Stimulated activated effector memory CD8-positive, alpha-beta T cell treated with anti-CD3 and anti-CD28 coated beads, Interleukin-12 subunit alpha, Interleukin-12 subunit beta, amount 100 ng/mL, for 72 hours (primary cell): ENCODE measurements around the gene GOLGA5.
"Not testable (repeated sequence)": the region's sequence is repeated elsewhere in the genome, so short reads cannot be mapped to it uniquely, and the experiment has no call there.

Source experiments
- ATAC-seq: fragments of 150-1000 bp; cut with Tn5 transposase; 2 replicates; pipeline ENCODE4 v1.10.0; 2021
- DNase-seq, 2 donors: peaks; one replicate each; pipeline ENCODE4 v3.0.0; 2021 to 2022; ENCODE audit warnings: low spot score in 2 of 2
- H3K27ac Mint-ChIP-seq: one replicate; pipeline ENCODE4 v1.8.0; 2022; ENCODE audit warnings: mild to moderate bottlenecking, mixed read lengths
- H3K36me3 Mint-ChIP-seq: one replicate; pipeline ENCODE4 v1.8.0; 2022; ENCODE audit warnings: mild to moderate bottlenecking, mixed read lengths
- H3K4me1 Mint-ChIP-seq: one replicate; pipeline ENCODE4 v1.8.0; 2022; ENCODE audit warnings: mixed read lengths
- H3K4me3 Mint-ChIP-seq: one replicate; pipeline ENCODE4 v1.8.0; 2022; ENCODE audit warnings: mild to moderate bottlenecking, mixed read lengths
- H3K9me3 Mint-ChIP-seq: one replicate; pipeline ENCODE4 v1.8.0; 2022; ENCODE audit warnings: mixed read lengths

Gene GOLGA5, protein sequence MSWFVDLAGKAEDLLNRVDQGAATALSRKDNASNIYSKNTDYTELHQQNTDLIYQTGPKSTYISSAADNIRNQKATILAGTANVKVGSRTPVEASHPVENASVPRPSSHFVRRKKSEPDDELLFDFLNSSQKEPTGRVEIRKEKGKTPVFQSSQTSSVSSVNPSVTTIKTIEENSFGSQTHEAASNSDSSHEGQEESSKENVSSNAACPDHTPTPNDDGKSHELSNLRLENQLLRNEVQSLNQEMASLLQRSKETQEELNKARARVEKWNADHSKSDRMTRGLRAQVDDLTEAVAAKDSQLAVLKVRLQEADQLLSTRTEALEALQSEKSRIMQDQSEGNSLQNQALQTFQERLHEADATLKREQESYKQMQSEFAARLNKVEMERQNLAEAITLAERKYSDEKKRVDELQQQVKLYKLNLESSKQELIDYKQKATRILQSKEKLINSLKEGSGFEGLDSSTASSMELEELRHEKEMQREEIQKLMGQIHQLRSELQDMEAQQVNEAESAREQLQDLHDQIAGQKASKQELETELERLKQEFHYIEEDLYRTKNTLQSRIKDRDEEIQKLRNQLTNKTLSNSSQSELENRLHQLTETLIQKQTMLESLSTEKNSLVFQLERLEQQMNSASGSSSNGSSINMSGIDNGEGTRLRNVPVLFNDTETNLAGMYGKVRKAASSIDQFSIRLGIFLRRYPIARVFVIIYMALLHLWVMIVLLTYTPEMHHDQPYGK

DNA sequence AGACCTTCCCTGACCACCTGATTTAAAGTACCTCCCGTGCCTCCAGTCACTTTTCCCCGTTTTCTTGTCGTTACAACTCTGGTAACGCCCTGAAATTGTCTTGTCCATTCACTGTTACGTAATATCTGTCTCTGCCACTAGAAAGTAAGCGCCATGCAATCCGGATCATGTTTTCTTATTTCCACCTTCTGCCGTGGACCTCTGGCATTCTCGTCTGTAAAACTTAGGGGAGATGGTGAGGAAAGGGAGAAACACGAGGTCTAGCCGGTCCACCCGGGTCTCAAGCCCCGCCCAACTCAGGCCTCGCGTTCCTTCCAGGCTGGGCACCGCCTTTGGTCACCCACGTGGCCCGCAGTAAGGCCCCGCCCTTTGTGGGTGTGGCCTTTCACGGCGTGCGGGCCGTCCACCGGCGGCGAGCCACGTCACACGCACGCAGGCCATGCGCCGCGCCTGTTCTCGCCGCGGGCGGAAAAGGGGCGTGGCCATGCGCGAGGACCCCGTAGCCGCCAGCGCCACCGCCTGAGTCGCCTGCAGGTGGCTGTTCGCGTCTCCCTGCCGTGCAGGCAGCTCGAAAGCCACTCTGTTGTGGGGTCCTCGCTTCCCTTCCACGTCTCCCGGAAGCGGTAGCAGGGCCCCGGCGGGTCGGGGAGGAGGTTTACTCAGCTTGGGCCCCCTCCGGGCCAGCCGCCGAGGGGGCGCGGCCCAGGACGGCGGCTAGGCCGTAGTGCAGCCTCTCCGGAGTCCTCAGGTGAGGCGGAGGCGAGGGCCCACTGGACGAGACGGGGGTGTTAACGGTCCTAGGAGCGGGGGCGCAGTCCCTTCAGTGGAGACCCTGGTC is at the start of gene GOLGA5:
Gene GOLGA5 (plus strand): TSS at position 597 of the 838 bp plus-strand sequence. CDS start 3,133 bp downstream, outside the sequence.
- peak within 1 kb of the TSS; percentile 99 for H3K4me3 Mint-ChIP-seq
- peaks cover 32% of the 10 kb centered on the region for H3K36me3 Mint-ChIP-seq
- H3K27ac Mint-ChIP-seq, result peak within 1 kb of the TSS; percentile 99
- ATAC-seq (peak; percentile 97), DNase-seq (peak; percentile 99)
- peaks cover 18% of the 10 kb centered on the region for H3K9me3 Mint-ChIP-seq
- H3K4me1 Mint-ChIP-seq, result peaks cover 17% of the 10 kb centered on the region

DNA sequence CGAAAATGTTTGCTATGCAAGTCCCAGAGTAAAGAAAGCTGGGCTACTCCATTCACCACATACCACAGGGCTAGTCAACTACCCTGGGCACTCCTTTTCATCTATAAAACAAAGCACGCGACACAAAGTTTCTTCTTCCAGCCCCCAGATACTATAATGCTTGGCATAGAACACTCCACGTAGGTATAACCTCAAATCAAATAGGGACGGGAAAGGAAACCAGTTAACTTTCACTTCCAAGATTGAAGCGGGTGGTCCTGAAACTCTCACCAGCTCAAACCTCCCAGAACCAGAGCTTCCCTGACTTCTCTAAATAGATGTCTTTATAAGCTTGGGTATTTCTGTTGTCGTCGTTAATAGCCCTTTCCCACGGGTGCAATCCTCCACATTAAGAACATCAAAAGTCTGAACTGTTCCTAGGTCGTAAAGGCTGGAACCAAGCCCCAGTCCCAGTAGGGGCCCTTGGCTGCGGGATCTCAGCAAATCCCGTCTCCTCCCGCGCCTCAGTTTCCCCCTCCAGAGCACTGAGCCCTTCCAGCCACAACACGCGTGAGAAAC is 46.3 kb upstream of the GOLGA5 start:
- Mint-ChIP-seq H3K36me3 (no peaks in the 10 kb centered on the region), H3K4me1 (peaks cover 49% of the 10 kb centered on the region), H3K4me3 (peak overlapping the region; percentile 69), H3K27ac (no peak overlapping the region), H3K9me3 (no peaks in the 10 kb centered on the region)
- DNase-seq (no peak), ATAC-seq (peak; percentile 18)

DNA sequence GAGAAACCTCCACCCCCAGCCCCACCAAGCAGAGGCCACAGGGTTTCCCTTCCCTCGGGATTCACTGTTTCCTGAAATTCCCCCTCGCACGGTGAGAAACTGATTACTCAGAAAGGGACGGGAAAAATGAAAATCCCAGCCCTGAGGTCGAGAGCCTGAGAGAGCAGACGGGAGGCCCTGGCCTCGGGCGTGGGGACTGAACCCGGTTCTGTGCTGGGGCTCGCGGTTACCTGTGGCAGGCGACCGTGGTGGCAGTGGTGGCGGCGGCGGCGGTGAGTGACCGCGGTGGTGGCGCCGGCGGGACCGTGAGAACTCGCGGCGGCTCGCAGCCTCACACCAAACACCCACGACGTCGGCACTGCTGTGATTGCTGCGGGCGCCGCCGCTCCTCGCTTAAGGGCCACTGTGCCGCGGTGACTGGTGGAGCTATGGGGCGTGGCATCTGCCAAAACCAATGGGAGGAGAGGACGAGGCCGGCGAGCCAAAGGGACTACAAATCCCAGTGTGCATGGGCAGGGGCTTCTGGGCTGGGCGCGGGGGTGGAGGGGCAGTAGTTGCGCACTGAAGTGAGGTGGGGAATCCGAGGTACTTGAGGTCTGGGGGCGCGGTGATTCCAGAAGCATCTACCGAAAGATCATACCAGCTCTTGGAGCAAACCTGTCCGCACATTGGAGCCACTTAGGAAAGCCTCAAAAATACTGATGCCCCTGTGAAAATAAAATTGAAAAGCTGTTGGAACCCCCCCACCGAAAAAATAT is 45.7 kb upstream of the GOLGA5 start, which contains the start of gene LGMN:
Gene LGMN (minus strand): TSS at position 369 of the 758 bp plus-strand sequence. CDS start 15,841 bp downstream, outside the sequence.
- Mint-ChIP-seq H3K27ac (no peak within 1 kb of the TSS), H3K4me1 (peaks cover 49% of the 10 kb centered on the region)

DNA sequence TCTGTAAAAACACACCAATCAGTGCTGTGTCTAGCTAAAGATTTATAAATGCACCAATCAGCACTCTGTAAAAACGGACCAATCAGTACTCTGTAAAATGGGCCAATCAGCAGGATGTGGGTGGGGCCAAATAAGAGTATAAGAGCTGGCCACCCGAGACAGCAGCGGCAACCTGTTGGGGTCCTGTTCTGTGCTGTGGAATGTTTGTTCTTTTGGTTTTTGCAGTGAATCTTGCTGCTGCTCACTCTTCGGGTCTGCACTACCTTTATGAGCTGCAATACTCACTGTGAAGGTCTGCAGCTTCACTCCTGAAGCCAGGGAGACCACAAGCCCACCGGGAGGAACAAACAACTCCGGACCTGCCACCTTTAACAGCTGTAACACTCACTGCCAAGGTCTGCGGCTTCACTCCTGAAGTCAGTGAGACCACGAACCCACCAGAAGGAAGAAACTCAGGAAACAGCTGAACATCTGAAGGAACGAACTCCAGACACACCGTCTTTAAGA is 43.8 kb upstream of the GOLGA5 start:
- not testable (repeated sequence) for DNase-seq, H3K36me3 Mint-ChIP-seq, ATAC-seq, H3K9me3 Mint-ChIP-seq
- Mint-ChIP-seq H3K4me3 (peak overlapping the region; percentile 73), H3K27ac (peak overlapping the region; percentile 40), H3K4me1 (peaks cover 49% of the 10 kb centered on the region)

More for the DNA sequence above, 45.7 kb upstream of the GOLGA5 start, which contains the start of gene LGMN:
- peak; percentile 47 to 76 for DNase-seq
- H3K4me3 Mint-ChIP-seq, result peak within 1 kb of the TSS; percentile 69
- ATAC-seq, result peak; percentile 94
- H3K9me3 Mint-ChIP-seq, result no peaks in the 10 kb centered on the region
- no peaks in the 10 kb centered on the region for H3K36me3 Mint-ChIP-seq

DNA sequence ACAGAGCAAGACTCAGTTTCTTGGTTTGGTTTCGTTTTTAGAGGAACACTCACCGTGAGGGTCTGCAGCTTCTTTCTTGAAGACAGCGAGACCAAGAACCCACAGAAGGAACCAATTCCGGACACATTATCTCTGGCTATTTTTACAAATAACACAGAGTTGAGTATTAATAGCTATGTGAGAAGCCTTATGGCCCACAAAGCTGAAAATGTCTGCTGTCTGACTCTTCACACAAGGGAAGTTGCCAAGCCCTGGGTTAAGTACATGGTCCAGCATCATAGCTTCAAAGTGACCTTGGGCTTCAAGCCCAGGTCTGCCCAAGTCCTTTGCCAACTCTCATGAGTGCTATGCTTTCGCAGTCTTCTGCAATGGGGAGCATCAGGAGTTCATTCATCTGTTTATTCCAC is 43.1 kb upstream of the GOLGA5 start:
- Mint-ChIP-seq H3K4me1 (peaks cover 49% of the 10 kb centered on the region), H3K36me3 (no peaks in the 10 kb centered on the region), H3K4me3 (peak overlapping the region; percentile 73), H3K27ac (peak overlapping the region; percentile 40), H3K9me3 (no peaks in the 10 kb centered on the region)
- ATAC-seq (no peak), DNase-seq (no peak)

DNA sequence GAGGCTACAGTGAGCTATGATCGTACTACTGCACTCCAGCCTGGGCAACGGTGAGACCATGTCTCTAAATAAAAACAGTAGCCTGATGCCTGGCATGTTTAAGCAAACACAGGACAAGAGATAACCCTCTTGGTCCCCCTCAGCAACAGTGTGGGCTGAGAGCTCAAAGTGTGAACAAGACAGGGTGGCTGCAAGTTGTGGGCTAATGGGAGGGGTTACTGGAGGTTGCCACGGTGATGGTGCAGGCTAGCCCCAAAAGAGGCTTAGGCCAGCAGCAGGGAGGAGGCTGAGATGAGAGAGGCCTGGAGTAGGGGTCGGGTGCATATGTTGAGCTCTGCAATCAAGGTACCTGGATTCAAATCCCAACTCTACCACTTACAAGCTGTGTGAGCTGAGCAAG is 42.3 kb upstream of the GOLGA5 start:
- Mint-ChIP-seq H3K36me3 (no peaks in the 10 kb centered on the region), H3K4me3 (no peak overlapping the region), H3K27ac (no peak overlapping the region), H3K4me1 (peaks cover 49% of the 10 kb centered on the region), H3K9me3 (no peaks in the 10 kb centered on the region)
- ATAC-seq (no peak), DNase-seq (no peak)

DNA sequence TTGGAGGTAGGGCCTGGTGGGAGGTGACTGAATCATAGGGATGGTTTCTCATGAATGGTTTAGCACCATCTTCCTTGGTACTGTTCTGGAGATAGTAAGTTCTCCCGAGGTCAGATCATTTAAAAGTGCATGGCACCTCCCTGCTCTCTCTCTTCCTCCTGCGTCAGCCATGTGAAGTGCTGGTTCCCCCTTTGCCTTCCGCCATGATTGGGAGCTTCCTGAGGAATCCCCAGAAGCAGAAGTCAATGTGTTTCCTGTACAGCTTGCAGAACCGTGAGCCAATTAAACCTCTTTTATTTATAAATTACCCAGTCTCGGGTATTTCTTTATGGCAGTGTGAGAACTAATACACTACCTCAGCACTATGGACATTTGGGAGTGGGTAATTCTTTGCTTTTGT is 40.9 kb upstream of the GOLGA5 start:
- DNase-seq, result no peak
- H3K4me3 Mint-ChIP-seq, result no peak overlapping the region
- ATAC-seq, result no peak
- no peak overlapping the region for H3K27ac Mint-ChIP-seq
- peaks cover 35% of the 10 kb centered on the region for H3K4me1 Mint-ChIP-seq
- H3K9me3 Mint-ChIP-seq, result no peaks in the 10 kb centered on the region
- no peaks in the 10 kb centered on the region for H3K36me3 Mint-ChIP-seq

DNA sequence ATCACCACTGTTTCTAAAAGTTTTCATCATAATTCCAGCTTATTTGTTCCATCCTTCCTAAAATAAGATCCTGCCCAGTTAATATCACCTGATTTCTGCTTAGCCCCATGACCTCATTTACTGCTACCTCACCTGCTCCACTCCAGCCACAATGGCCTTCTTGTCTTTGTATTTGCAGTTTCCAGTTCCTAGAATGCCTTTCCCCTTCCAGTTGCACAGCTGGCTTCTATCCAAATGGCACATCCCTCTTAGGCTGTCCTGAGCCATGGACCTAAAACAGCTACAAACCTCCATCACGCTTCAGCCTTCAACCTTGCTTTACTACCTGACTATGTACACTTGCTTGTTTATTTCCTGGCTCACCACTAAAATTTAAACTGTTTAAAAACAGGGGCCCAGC is 39.1 kb upstream of the GOLGA5 start:
- no peaks in the 10 kb centered on the region for H3K9me3 Mint-ChIP-seq
- peaks cover 26% of the 10 kb centered on the region for H3K4me1 Mint-ChIP-seq
- H3K4me3 Mint-ChIP-seq, result no peak overlapping the region
- no peak overlapping the region for H3K27ac Mint-ChIP-seq
- ATAC-seq (no peak), DNase-seq (no peak)
- H3K36me3 Mint-ChIP-seq, result no peaks in the 10 kb centered on the region

DNA sequence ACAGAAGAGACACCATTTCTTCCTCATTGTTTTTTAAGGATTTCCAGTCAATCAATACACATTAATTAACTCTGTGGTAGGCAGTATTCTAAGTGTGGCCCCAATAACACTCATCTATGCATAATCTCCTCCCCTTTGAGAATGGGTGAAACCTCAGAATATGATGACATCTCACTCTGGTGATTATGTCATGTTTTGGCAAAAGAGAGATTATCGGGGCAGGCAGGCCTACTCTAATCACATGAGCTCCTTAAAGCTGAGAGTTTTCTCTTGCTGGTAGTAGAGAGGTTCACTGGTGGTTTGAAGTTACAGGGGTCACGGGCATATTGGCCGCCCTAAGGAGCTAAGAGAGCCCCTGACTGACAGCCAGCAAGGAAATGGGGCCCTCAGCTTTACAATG is 38.6 kb upstream of the GOLGA5 start:
- no peaks in the 10 kb centered on the region for H3K9me3 Mint-ChIP-seq
- peaks cover 27% of the 10 kb centered on the region for H3K4me1 Mint-ChIP-seq
- peak; percentile 53 for ATAC-seq
- no peak for DNase-seq
- no peak overlapping the region for H3K27ac Mint-ChIP-seq
- H3K36me3 Mint-ChIP-seq, result no peaks in the 10 kb centered on the region
- H3K4me3 Mint-ChIP-seq, result no peak overlapping the region

DNA sequence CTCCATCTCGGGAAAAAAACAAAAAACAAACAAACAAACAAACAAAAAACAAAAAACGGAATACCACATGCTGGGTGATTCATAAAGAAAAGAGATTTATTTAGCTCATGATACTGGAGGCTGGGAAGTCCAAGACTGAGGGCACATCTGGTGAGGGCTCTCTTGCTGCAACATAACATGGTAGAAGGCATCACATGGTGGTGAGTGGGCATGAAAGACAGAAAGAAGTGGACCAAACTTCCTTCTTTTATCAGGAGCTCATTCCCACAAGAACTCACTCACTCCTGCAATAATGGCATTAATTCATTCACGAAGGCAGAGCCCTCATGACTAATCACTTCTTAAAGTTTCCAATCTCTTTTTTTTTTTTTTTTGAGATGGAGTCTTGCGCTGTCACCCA is 37.7 kb upstream of the GOLGA5 start:
- H3K4me1 Mint-ChIP-seq, result peaks cover 27% of the 10 kb centered on the region
- no peak overlapping the region for H3K27ac Mint-ChIP-seq
- H3K9me3 Mint-ChIP-seq, result no peaks in the 10 kb centered on the region
- H3K36me3 Mint-ChIP-seq, result no peaks in the 10 kb centered on the region
- DNase-seq (no peak), ATAC-seq (no peak)
- no peak overlapping the region for H3K4me3 Mint-ChIP-seq

DNA sequence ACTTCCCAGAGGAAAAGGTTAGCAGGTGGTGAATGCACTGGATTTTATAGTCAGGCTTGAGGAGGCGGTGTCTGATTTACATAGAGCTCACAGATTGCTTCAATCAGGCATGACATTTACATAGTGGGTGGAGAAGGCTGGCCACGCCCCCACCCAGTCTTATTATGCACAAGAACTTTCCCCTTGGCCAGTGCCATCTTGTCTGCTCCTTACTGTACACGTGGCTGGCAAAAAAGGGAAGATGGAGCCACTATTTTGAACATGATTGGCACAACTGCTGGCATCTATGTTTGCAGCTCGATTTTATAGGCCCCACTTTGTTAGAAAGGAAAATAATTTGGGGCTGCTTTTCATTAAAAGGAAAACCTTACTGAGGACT is 34.8 kb upstream of the GOLGA5 start:
- no peak overlapping the region for H3K27ac Mint-ChIP-seq
- no peak overlapping the region for H3K4me3 Mint-ChIP-seq
- H3K9me3 Mint-ChIP-seq, result no peaks in the 10 kb centered on the region
- ATAC-seq (peak; percentile 44), DNase-seq (no peak)
- no peaks in the 10 kb centered on the region for H3K36me3 Mint-ChIP-seq
- peaks cover 18% of the 10 kb centered on the region for H3K4me1 Mint-ChIP-seq

DNA sequence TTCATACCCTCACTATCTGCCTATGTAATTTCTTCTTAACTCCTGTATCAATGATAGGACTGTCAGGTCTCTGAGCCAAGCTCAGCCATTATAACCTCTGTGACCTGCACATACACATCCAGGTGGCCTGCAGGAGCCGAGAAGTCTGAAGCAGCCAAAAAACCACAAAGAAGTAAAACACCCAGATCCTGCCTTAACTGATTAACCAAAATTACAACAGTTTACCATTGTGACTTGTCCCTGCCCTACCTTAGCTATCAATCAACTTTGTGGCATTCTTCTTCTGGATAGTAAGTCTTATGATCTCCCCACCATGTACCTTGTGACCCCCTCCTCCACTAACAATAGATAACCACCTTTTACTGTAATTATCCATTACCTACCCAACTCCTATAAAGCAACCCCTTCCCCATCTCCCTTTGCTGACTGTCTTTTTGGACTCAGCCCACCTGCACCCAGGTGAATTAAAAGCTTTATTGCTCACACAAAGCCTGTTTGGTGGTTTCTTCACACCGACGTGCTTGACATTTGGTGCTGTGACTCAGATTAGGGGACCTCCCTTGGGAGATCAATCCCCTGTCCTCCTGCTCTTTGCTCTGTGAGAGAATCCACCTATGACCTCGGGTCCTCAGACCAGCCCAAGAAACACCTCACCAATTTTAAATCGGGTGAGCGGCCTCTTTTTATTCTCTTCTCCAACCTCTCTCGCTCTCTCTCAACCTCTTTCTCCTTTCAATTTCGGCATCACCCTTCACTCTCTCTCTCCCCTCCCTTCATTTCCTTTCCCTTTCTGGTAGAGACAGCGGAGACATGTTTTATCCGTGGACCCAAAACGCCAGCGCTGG is 34.2 kb upstream of the GOLGA5 start:
- DNase-seq (no peak), ATAC-seq (peak; percentile 49)
- peak overlapping the region; percentile 17 for H3K4me3 Mint-ChIP-seq

DNA sequence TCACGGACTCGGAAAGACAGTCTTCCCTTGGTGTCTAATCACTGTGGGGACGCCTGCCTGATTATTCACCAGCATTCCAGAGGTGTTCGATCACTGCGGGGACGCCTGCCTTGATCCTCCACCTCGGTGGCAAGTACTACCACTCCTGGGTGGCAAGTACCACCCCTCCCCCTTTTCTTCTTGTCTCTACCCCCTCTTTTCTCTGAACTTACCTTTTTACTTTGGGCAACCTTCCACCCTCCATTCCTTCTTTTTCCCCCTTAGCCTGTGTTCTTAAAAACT is 33.6 kb upstream of the GOLGA5 start:
- no peak for ATAC-seq
- no peak overlapping the region for H3K27ac Mint-ChIP-seq
- no peak for DNase-seq
- no peaks in the 10 kb centered on the region for H3K36me3 Mint-ChIP-seq
- peaks cover 18% of the 10 kb centered on the region for H3K4me1 Mint-ChIP-seq
- no peaks in the 10 kb centered on the region for H3K9me3 Mint-ChIP-seq
- no peak overlapping the region for H3K4me3 Mint-ChIP-seq

More for the DNA sequence above, 34.2 kb upstream of the GOLGA5 start:
- H3K36me3 Mint-ChIP-seq, result no peaks in the 10 kb centered on the region
- no peaks in the 10 kb centered on the region for H3K9me3 Mint-ChIP-seq
- peaks cover 18% of the 10 kb centered on the region for H3K4me1 Mint-ChIP-seq
- peak overlapping the region; percentile 7 for H3K27ac Mint-ChIP-seq
